HG03575 (cell line): ENCODE results near the gene RO60.
"Not testable (repeated sequence)": the region's sequence is repeated elsewhere in the genome, so short reads cannot be mapped to it uniquely, and the experiment has no call there.

Experiments
- ATAC-seq: cut with Tn5 transposase; IDR thresholded peaks from one replicate; pipeline ENCODE4 v1.9.1; 2021; ENCODE audit not compliant: unreplicated experiment, insufficient number of reproducible peaks, low FRiP score; ENCODE audit errors: extremely low read depth

The RO60 gene

GRCh38 chr1:193059282-193060114 lies at the start of gene RO60, which contains the start of gene UCHL5:
RO60 (plus strand) TSS chr1:193059612; CDS start chr1:193069055, 9,443 bp downstream.
UCHL5 (minus strand) TSS chr1:193059360; CDS start chr1:193059260, 100 bp downstream.
- ATAC-seq = peak; percentile 93

GRCh38 chr1:193011406-193011805 lies 48.0 kb upstream of the RO60 start:
- ATAC-seq = no peak

GRCh38 chr1:193013005-193013404 lies 46.4 kb upstream of the RO60 start:
- ATAC-seq = no peak

- ATAC-seq = no peak
Measured at GRCh38 chr1:193013707-193014106, 45.7 kb upstream of the RO60 start.

GRCh38 chr1:193014400-193014799 lies 45.0 kb upstream of the RO60 start:
- no peak for ATAC-seq

- ATAC-seq = no peak
Measured at GRCh38 chr1:193016788-193017187, 42.6 kb upstream of the RO60 start.

- peak; percentile 60 for ATAC-seq
Measured at GRCh38 chr1:193019442-193020026, 39.9 kb upstream of the RO60 start.

- no peak for ATAC-seq
Measured at GRCh38 chr1:193025218-193025617, 34.2 kb upstream of the RO60 start.

GRCh38 chr1:193030280-193030679 lies 29.1 kb upstream of the RO60 start:
- no peak for ATAC-seq

GRCh38 chr1:193031431-193031830 lies 28.0 kb upstream of the RO60 start:
- ATAC-seq = no peak

- ATAC-seq = not testable (repeated sequence)
Measured at GRCh38 chr1:193032643-193033427, 26.6 kb upstream of the RO60 start.

GRCh38 chr1:193033610-193034009 lies 25.8 kb upstream of the RO60 start:
- no peak for ATAC-seq

- no peak for ATAC-seq
Measured at GRCh38 chr1:193036337-193037047, 22.9 kb upstream of the RO60 start.

GRCh38 chr1:193040011-193040410 lies 19.4 kb upstream of the RO60 start:
- no peak for ATAC-seq

GRCh38 chr1:193042766-193043691 lies 16.4 kb upstream of the RO60 start:
- no peak for ATAC-seq

- not testable (repeated sequence) for ATAC-seq
Measured at GRCh38 chr1:193048913-193049312, 10.5 kb upstream of the RO60 start.

- ATAC-seq = no peak
Measured at GRCh38 chr1:193054169-193054675, 5.2 kb upstream of the RO60 start.
